Measurements from ENCODE around the gene KCNH5. TPM values are rescaled to one million over a fixed set of nuclear protein-coding genes. Genes with fewer than 3 reads are reported as not detected.
"Not testable (repeated sequence)": the region's sequence is repeated elsewhere in the genome, so short reads cannot be mapped to it uniquely, and the experiment has no call there.

Gene KCNH5
- polyA plus RNA-seq, 6 donors from 2014 or later = not detected

GRCh38 chr14:62800577-62800976 lies 244.7 kb downstream of the KCNH5 start:
- DNase-seq (no peak), ATAC-seq (ENCODE audit: low read depth in 2 of 2) (no peak)
- Mint-ChIP-seq H3K27ac (no peak overlapping the region), H3K4me1 (no peaks in the 10 kb centered on the region), H3K36me3 (no peaks in the 10 kb centered on the region), H3K27me3 (no peaks in the 10 kb centered on the region), H3K9me3 (peaks cover 0 to 4% (median 0%) of the 10 kb centered on the region in 7 donors), H3K4me3 (no peak overlapping the region)

- peaks cover 0 to 6% (median 0%) of the 10 kb centered on the region in 7 donors for H3K9me3 Mint-ChIP-seq
- H3K27me3 Mint-ChIP-seq = no peaks in the 10 kb centered on the region
- H3K4me1 Mint-ChIP-seq = no peaks in the 10 kb centered on the region
- no peak overlapping the region for H3K4me3 Mint-ChIP-seq
- ATAC-seq (ENCODE audit: low read depth in 2 of 2) (no peak), DNase-seq (no peak)
- H3K27ac Mint-ChIP-seq = no peak overlapping the region
- H3K36me3 Mint-ChIP-seq = no peaks in the 10 kb centered on the region
Observed at GRCh38 chr14:62796431-62796830, 248.8 kb downstream of the KCNH5 start.

GRCh38 chr14:62792578-62792977 lies 252.7 kb downstream of the KCNH5 start:
- H3K4me3 Mint-ChIP-seq = no peak overlapping the region
- no peak for DNase-seq
- no peak for ATAC-seq (ENCODE audit: low read depth in 2 of 2)

GRCh38 chr14:62781328-62781727 lies 263.9 kb downstream of the KCNH5 start:
- H3K36me3 Mint-ChIP-seq; DNase-seq; H3K4me3 Mint-ChIP-seq; ATAC-seq (ENCODE audit: low read depth in 2 of 2); H3K27ac Mint-ChIP-seq; H3K4me1 Mint-ChIP-seq; H3K27me3 Mint-ChIP-seq: not testable (repeated sequence)
- H3K9me3 Mint-ChIP-seq = peaks cover 6 to 32% (median 9%) of the 10 kb centered on the region in 7 donors

More at GRCh38 chr14:62792578-62792977, 252.7 kb downstream of the KCNH5 start:
- H3K27me3 Mint-ChIP-seq = no peaks in the 10 kb centered on the region
- H3K9me3 Mint-ChIP-seq = peaks cover 0 to 34% (median 3%) of the 10 kb centered on the region in 7 donors
- no peaks in the 10 kb centered on the region for H3K4me1 Mint-ChIP-seq
- H3K27ac Mint-ChIP-seq = no peak overlapping the region
- H3K36me3 Mint-ChIP-seq = no peaks in the 10 kb centered on the region

- no peak overlapping the region for H3K27ac Mint-ChIP-seq
- DNase-seq = no peak
- no peaks in the 10 kb centered on the region for H3K36me3 Mint-ChIP-seq
- peaks cover 6 to 32% (median 9%) of the 10 kb centered on the region in 7 donors for H3K9me3 Mint-ChIP-seq
- no peaks in the 10 kb centered on the region for H3K4me1 Mint-ChIP-seq
- ATAC-seq (ENCODE audit: low read depth in 2 of 2) = no peak
- H3K27me3 Mint-ChIP-seq = no peaks in the 10 kb centered on the region
- H3K4me3 Mint-ChIP-seq = no peak overlapping the region
Observed at GRCh38 chr14:62778852-62779251, 266.4 kb downstream of the KCNH5 start.

GRCh38 chr14:62778310-62778709 lies 266.9 kb downstream of the KCNH5 start:
- no peak for DNase-seq
- no peak for ATAC-seq (ENCODE audit: low read depth in 2 of 2)
- no peaks in the 10 kb centered on the region for H3K36me3 Mint-ChIP-seq
- no peak overlapping the region for H3K27ac Mint-ChIP-seq
- H3K4me3 Mint-ChIP-seq = peak overlapping the region in 1 of 8 donors; percentile 18
- H3K9me3 Mint-ChIP-seq = peaks cover 6 to 32% (median 9%) of the 10 kb centered on the region in 7 donors
- H3K27me3 Mint-ChIP-seq = no peaks in the 10 kb centered on the region
- no peaks in the 10 kb centered on the region for H3K4me1 Mint-ChIP-seq

GRCh38 chr14:62777510-62777909 lies 267.7 kb downstream of the KCNH5 start:
- H3K9me3 Mint-ChIP-seq = peaks cover 6 to 32% (median 9%) of the 10 kb centered on the region in 7 donors
- no peak for DNase-seq
- H3K4me1 Mint-ChIP-seq = no peaks in the 10 kb centered on the region
- H3K27ac Mint-ChIP-seq = no peak overlapping the region
- H3K27me3 Mint-ChIP-seq = no peaks in the 10 kb centered on the region
- no peaks in the 10 kb centered on the region for H3K36me3 Mint-ChIP-seq
- ATAC-seq (ENCODE audit: low read depth in 2 of 2) = no peak
- no peak overlapping the region for H3K4me3 Mint-ChIP-seq

- Mint-ChIP-seq H3K4me3 (no peak overlapping the region), H3K27ac (no peak overlapping the region), H3K4me1 (no peaks in the 10 kb centered on the region), H3K9me3 (peaks cover 2 to 22% (median 9%) of the 10 kb centered on the region in 7 donors), H3K36me3 (no peaks in the 10 kb centered on the region), H3K27me3 (no peaks in the 10 kb centered on the region)
- DNase-seq = no peak
- no peak for ATAC-seq (ENCODE audit: low read depth in 2 of 2)
Observed at GRCh38 chr14:62776300-62776699, 269.0 kb downstream of the KCNH5 start.

- Mint-ChIP-seq H3K4me1 (no peaks in the 10 kb centered on the region), H3K36me3 (no peaks in the 10 kb centered on the region), H3K27me3 (no peaks in the 10 kb centered on the region), H3K27ac (no peak overlapping the region), H3K4me3 (no peak overlapping the region), H3K9me3 (peaks cover 0 to 3% (median 0%) of the 10 kb centered on the region in 7 donors)
- DNase-seq = no peak
- no peak for ATAC-seq (ENCODE audit: low read depth in 2 of 2)
Observed at GRCh38 chr14:62768753-62769152, 276.5 kb downstream of the KCNH5 start.

GRCh38 chr14:62763951-62764350 lies 281.3 kb downstream of the KCNH5 start:
- Mint-ChIP-seq H3K4me3 (no peak overlapping the region), H3K4me1 (no peaks in the 10 kb centered on the region), H3K27ac (no peak overlapping the region), H3K9me3 (peaks cover 0 to 7% (median 4%) of the 10 kb centered on the region in 7 donors), H3K27me3 (no peaks in the 10 kb centered on the region), H3K36me3 (no peaks in the 10 kb centered on the region)
- no peak for DNase-seq
- ATAC-seq (ENCODE audit: low read depth in 2 of 2) = no peak

GRCh38 chr14:62759796-62760195 lies 285.5 kb downstream of the KCNH5 start:
- Mint-ChIP-seq H3K9me3 (peaks cover 4 to 21% (median 13%) of the 10 kb centered on the region in 7 donors), H3K27me3 (no peaks in the 10 kb centered on the region), H3K27ac (no peak overlapping the region), H3K4me3 (no peak overlapping the region), H3K4me1 (no peaks in the 10 kb centered on the region), H3K36me3 (no peaks in the 10 kb centered on the region)
- no peak for DNase-seq
- no peak for ATAC-seq (ENCODE audit: low read depth in 2 of 2)

GRCh38 chr14:62746881-62747280 lies 298.4 kb downstream of the KCNH5 start:
- not testable (repeated sequence) for DNase-seq; H3K36me3 Mint-ChIP-seq; H3K4me3 Mint-ChIP-seq; H3K27me3 Mint-ChIP-seq; H3K4me1 Mint-ChIP-seq; ATAC-seq (ENCODE audit: low read depth in 2 of 2); H3K9me3 Mint-ChIP-seq; H3K27ac Mint-ChIP-seq

GRCh38 chr14:62745496-62745895 lies 299.8 kb downstream of the KCNH5 start:
- Mint-ChIP-seq H3K9me3 (peaks cover 0 to 6% (median 0%) of the 10 kb centered on the region in 7 donors), H3K36me3 (no peaks in the 10 kb centered on the region), H3K27ac (peak overlapping the region in 1 of 6 donors; percentile 68), H3K4me3 (no peak overlapping the region), H3K27me3 (no peaks in the 10 kb centered on the region), H3K4me1 (no peaks in the 10 kb centered on the region)
- DNase-seq (no peak), ATAC-seq (ENCODE audit: low read depth in 2 of 2) (no peak)

GRCh38 chr14:62743560-62743959 lies 301.7 kb downstream of the KCNH5 start:
- H3K9me3 Mint-ChIP-seq = peaks cover 0 to 3% (median 0%) of the 10 kb centered on the region in 7 donors
- no peak for DNase-seq
- H3K4me3 Mint-ChIP-seq = no peak overlapping the region
- no peaks in the 10 kb centered on the region for H3K27me3 Mint-ChIP-seq
- H3K27ac Mint-ChIP-seq = no peak overlapping the region
- no peaks in the 10 kb centered on the region for H3K36me3 Mint-ChIP-seq
- no peak for ATAC-seq (ENCODE audit: low read depth in 2 of 2)
- H3K4me1 Mint-ChIP-seq = no peaks in the 10 kb centered on the region

GRCh38 chr14:62743118-62743517 lies 302.1 kb downstream of the KCNH5 start:
- DNase-seq (no peak), ATAC-seq (ENCODE audit: low read depth in 2 of 2) (no peak)
- Mint-ChIP-seq H3K27me3 (no peaks in the 10 kb centered on the region), H3K27ac (peak overlapping the region in 1 of 6 donors; percentile 54), H3K9me3 (peaks cover 0 to 3% (median 0%) of the 10 kb centered on the region in 7 donors), H3K4me3 (no peak overlapping the region), H3K36me3 (no peaks in the 10 kb centered on the region), H3K4me1 (no peaks in the 10 kb centered on the region)

All from naive B cell (primary cell).